NCI-H146 treated with DMSO at 0.1 percent for 48 hours (cell line): ENCODE data around the gene FRG2B.
"Not testable (repeated sequence)": the region's sequence is repeated elsewhere in the genome, so short reads cannot be mapped to it uniquely, and the experiment has no call there.

ENCODE experiments used
- DNase-seq: peaks from one replicate; lab custom pipeline; 2025; ENCODE audit not compliant: unreplicated experiment; lab: John Stamatoyannopoulos, UW

Gene FRG2B

DNA sequence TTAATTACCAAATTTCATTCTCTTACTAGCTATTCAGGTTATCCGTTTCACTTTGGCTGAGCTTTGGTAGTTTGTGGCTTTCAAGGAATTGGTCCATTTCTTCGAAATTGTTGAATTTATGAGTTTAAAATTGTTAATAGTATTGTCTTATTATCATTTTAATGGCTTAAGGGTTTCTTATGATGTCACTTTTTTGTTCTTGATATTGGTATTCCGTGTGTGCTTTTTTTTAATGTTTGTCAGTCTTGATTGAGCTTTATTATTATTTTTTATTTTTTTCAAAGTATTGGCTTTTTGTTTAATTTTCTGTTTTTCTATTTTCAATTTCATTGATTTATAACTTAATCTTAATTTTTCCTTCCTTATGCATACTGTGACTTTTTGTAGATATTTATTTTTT, 25.9 kb downstream of the FRG2B start:
- no peak for DNase-seq

DNA sequence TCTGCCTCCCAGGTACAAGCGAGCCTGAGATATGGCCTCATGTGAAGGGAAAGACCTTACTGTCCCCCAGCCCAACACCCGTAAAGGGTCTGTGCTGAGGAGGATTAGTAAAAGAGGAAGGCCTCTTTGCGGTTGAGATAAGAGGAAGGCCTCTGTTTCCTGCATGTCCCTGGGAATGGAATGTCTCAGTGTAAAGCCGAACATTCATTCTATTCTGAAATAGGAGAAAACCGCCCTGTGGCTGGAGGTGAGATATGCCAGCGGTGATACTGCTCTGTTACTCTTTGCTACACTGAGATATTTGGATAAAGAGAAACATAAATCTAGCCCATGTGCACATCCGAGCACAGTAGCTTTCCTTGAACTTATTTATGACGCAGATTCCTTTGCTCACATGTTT, 26.7 kb downstream of the FRG2B start:
- DNase-seq: not testable (repeated sequence)

DNA sequence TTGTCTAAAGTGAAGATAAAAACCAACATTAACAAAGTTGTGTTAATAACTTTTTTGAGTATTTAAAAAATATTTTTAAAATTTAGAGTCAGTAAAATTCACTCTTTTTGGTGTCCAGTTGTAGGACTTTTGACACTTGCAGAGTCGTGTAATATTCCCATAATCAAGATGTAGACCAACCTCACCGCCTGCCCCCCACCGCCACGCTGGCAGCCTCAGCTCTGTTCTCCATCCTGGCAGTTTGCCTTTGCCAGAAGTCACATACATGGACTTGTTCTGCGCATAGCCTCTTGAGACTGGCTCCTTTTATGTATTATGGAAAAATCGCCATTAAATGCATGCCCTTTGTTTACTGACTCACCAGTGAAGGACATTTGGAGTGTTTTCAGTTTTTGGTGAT, 33.9 kb downstream of the FRG2B start:
- DNase-seq: no peak

DNA sequence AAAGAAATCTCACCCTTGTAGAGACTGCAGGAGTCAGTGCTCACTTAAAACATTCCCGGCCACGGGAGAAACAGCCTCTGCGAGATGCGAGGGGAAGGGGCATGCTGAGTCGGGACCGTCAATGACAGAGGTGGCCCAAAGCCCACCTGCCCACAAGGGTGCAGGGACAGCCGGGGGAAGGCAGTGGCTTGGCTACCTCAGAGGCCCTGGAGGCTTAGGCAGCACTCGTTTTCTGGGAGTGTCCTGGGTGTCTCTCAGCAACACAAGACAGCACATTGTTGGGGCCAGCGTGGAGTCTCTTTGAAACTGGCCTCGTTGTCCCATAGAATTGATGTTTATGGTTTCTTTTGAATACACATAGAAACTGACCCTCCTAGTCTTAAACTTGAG, 35.6 kb downstream of the FRG2B start:
- DNase-seq: no peak

DNA sequence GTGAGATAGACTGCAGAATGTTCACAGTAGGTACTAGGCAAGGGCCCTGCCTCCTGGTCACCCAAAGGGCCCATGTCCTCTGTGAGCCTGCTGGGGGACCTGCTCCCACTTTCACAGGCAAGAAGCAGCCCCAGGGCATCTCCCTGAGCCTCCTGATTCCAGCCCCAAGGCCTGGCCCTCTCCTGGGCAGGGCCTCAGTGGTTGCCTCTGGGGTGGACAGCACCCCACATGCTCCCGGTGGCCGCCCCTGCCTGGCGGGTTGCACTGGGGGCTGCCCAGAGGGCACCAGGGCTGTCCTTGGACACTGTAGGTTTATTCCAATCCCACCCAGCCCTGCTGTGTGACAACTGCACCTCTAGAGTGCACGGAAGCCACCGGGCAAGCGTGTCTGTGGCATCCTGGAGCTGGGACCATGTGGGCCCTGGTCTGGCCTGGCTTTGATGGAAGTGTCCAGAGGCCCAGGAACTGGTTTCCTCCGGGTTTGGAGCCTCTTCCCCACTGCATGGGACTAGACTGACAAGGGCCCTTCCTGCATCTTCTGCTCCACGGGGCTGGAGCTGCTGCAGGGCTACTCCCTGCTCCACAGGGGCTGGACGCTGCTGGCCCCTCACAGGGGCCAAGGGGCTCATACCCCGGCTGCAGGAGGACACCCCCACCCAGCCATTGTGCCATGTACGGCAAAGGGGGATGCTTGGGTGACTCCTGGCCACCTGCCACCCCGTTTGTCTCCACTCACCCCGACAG, 36.2 kb downstream of the FRG2B start:
- DNase-seq: no peak

DNA sequence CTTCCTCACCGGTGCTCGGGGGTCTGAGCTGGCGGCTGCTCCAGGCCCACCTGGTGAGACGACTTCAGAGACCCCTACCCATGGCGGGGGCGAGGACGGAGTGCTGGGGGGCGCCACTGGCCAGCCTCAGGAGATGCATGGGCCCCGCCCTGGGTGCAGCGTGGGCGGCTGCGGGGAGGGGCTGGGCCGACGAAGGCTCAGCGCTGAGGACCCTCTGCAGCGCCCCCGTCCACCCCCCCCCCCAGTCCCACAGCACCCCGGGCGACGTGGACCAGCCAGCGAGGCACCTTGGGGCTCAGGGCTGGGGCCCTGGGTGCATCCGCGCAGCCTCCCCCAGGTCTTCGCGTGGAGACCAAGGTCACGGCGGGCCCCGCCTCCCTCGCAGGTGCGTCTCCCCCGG, 49.6 kb downstream of the FRG2B start:
- DNase-seq: not testable (repeated sequence)
